ENCODE measurements around the gene PTCHD4. TPM values are rescaled to one million over a fixed set of nuclear protein-coding genes. Genes with fewer than 3 reads are reported as not detected.

PTCHD4 gene
- polyA plus RNA-seq (3.2 and 3.4 TPM in 2 replicates), polyA minus RNA-seq (76.4 and 82.4 TPM in 2 replicates)

GRCh38 chr6:48111143-48111506 lies at the start of gene PTCHD4:
Gene PTCHD4 (minus strand): TSS chr6:48111197. CDS start chr6:48068957, 42,240 bp downstream.
- peak within 1 kb of the TSS; percentile 67 for H3K27ac ChIP-seq (ENCODE audit: low read length)

GRCh38 chr6:48151142-48151541 lies 40.1 kb upstream of the PTCHD4 start:
- H3K4me2 ChIP-seq (ENCODE audit: low read length) = no peak overlapping the region
- H3K27me3 ChIP-seq (ENCODE audit: insufficient read depth, low read depth, low read length) = no peaks in the 10 kb centered on the region
- no peaks in the 10 kb centered on the region for H3F3A ChIP-seq (ENCODE audit: insufficient read depth, low read length, poor library complexity, severe bottlenecking)
- no peaks in the 10 kb centered on the region for H3K9me2 ChIP-seq (ENCODE audit: insufficient read depth, low read length)
- H2AFZ ChIP-seq (ENCODE audit: low read depth, low read length) = no peak overlapping the region
- no peak overlapping the region for H3K4me3 ChIP-seq (ENCODE audit: low read length)
- H3K27ac ChIP-seq (ENCODE audit: low read length) = no peak overlapping the region
- no peaks in the 10 kb centered on the region for H3K36me3 ChIP-seq (ENCODE audit: insufficient read depth, low read length)
- H3K9ac ChIP-seq (ENCODE audit: low read length) = no peak overlapping the region
- H3K9me3 ChIP-seq (ENCODE audit: low read length) = no peaks in the 10 kb centered on the region
- no peaks in the 10 kb centered on the region for H3K79me2 ChIP-seq (replicated peaks; ENCODE audit: insufficient read depth, low read length)
- H4K20me1 ChIP-seq (ENCODE audit: insufficient read depth) = no peaks in the 10 kb centered on the region
- TF ChIP-seq REST (IDR thresholded peaks at IDR 0.05; ENCODE audit: borderline replicate concordance) = no peak
- TF ChIP-seq SMC3 (conservative IDR thresholded peaks at IDR 0.05; ENCODE audit: poor library complexity) = no peak
- TF ChIP-seq MXI1 (conservative IDR thresholded peaks at IDR 0.05; ENCODE audit: poor library complexity, severe bottlenecking) = no peak
- TF ChIP-seq EZH2 (IDR thresholded peaks at IDR 0.05; ENCODE audit: borderline replicate concordance, insufficient read depth, low read length, poor library complexity, severe bottlenecking) = no peak
- TF ChIP-seq RAD21 (conservative IDR thresholded peaks at IDR 0.05) = no peak
- TF ChIP-seq EP300 (conservative IDR thresholded peaks at IDR 0.05; ENCODE audit: poor library complexity, severe bottlenecking) = no peak
- no peak for TF ChIP-seq CTCF (IDR thresholded peaks at IDR 0.05; ENCODE audit: poor library complexity, severe bottlenecking)
- no peak for TF ChIP-seq POLR2AphosphoS5 (IDR thresholded peaks at IDR 0.05)

More at GRCh38 chr6:48111143-48111506, at the start of gene PTCHD4:
- TF ChIP-seq CTCF (IDR thresholded peaks at IDR 0.05; ENCODE audit: poor library complexity, severe bottlenecking) = no peak
- TF ChIP-seq REST (IDR thresholded peaks at IDR 0.05; ENCODE audit: borderline replicate concordance) = no peak
- TF ChIP-seq EP300 (conservative IDR thresholded peaks at IDR 0.05; ENCODE audit: poor library complexity, severe bottlenecking) = no peak
- TF ChIP-seq TAF1 (IDR thresholded peaks at IDR 0.05; ENCODE audit: low read depth) = no peak
- Histone ChIP-seq H2AFZ (ENCODE audit: low read depth, low read length) (no peak within 1 kb of the TSS), H3K27me3 (ENCODE audit: insufficient read depth, low read depth, low read length) (no peaks in the 10 kb centered on the region), H3K4me3 (ENCODE audit: low read length) (no peak within 1 kb of the TSS), H3K36me3 (ENCODE audit: insufficient read depth, low read length) (no peaks in the 10 kb centered on the region), H3K9ac (ENCODE audit: low read length) (no peak within 1 kb of the TSS), H3K79me2 (replicated peaks; ENCODE audit: insufficient read depth, low read length) (peaks cover 16% of the 10 kb centered on the region), H4K20me1 (ENCODE audit: insufficient read depth) (no peaks in the 10 kb centered on the region), H3K4me2 (ENCODE audit: low read length) (no peak within 1 kb of the TSS), H3F3A (ENCODE audit: insufficient read depth, low read length, poor library complexity, severe bottlenecking) (no peaks in the 10 kb centered on the region), H3K9me2 (ENCODE audit: insufficient read depth, low read length) (no peaks in the 10 kb centered on the region), H3K9me3 (ENCODE audit: low read length) (no peaks in the 10 kb centered on the region)
